Cardiac fibroblast (primary cell): ENCODE data around the gene SFRP5.

Experiments
- DNase-seq, 2 donors: peaks; one replicate each; pipeline versions ENCODE4 v3.0.0 to v3.0.0-alpha.2; 2010; ENCODE audit warnings: low read depth in 2 of 2
- H3K4me3 ChIP-seq, 2 donors: replicated peaks in 1 of 2; 1 replicate in 1 of 2; 2 replicates in 1 of 2; pipeline ENCODE4 v1.5.1; 2011; ENCODE audit warnings: low read depth in 2 of 2, low read length in 2 of 2, mild to moderate bottlenecking in 2 of 2, moderate library complexity in 1 of 2
- TF ChIP-seq, protein P1 (sequence below): IDR thresholded peaks from one replicate; pipeline ENCODE4 v1.5.1; 2011; ENCODE audit warnings: low read depth, mild to moderate bottlenecking, low read length, inconsistent platforms

Gene SFRP5

GRCh38 chr10:97752956-97753355 lies 18.8 kb downstream of the SFRP5 start:
- no peak overlapping the region for H3K4me3 ChIP-seq
- DNase-seq = no peak
- TF ChIP-seq, protein P1, sequence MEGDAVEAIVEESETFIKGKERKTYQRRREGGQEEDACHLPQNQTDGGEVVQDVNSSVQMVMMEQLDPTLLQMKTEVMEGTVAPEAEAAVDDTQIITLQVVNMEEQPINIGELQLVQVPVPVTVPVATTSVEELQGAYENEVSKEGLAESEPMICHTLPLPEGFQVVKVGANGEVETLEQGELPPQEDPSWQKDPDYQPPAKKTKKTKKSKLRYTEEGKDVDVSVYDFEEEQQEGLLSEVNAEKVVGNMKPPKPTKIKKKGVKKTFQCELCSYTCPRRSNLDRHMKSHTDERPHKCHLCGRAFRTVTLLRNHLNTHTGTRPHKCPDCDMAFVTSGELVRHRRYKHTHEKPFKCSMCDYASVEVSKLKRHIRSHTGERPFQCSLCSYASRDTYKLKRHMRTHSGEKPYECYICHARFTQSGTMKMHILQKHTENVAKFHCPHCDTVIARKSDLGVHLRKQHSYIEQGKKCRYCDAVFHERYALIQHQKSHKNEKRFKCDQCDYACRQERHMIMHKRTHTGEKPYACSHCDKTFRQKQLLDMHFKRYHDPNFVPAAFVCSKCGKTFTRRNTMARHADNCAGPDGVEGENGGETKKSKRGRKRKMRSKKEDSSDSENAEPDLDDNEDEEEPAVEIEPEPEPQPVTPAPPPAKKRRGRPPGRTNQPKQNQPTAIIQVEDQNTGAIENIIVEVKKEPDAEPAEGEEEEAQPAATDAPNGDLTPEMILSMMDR = no peak

GRCh38 chr10:97748116-97748515 lies 23.7 kb downstream of the SFRP5 start:
- TF ChIP-seq, protein P1 = no peak
- no peak for DNase-seq
- no peak overlapping the region for H3K4me3 ChIP-seq

- DNase-seq = no peak
- TF ChIP-seq, protein P1 = no peak
- no peak overlapping the region for H3K4me3 ChIP-seq
These were observed 24.2 kb downstream of the SFRP5 start for GRCh38 chr10:97747573-97747972.

DNA sequence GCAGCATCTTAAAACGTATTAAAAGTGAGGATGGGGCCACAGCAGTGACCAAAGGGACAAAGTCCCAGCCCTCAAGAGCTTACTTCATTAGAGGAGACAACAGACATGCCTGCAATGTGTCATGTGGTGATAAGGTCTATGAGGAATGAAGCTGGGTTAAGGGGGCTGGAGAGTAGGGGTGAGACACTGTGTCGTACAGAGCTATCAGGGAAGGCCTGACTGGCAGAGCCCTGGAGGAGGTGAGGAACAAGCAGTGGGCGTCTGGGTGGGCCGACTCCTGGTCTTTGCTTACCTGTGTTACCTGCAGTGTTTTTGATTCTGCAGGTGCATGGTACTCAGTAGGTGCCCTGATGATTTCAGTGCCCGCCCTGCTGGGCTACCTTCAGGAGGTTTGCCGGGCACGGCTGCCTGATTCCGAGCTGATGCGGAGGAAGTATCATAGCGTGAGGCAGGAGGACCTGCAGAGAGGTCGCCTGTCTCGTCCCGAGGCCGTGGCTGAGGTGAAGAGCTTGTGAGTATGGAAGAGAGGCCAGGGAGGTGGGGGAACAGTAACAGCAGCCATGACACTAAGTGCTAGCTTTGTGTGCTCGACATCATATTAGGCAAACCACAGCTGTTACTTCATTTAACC lies 27.3 kb downstream of the SFRP5 start:
- H3K4me3 ChIP-seq = no peak overlapping the region
- TF ChIP-seq, protein P1 = no peak
- DNase-seq = no peak

DNA sequence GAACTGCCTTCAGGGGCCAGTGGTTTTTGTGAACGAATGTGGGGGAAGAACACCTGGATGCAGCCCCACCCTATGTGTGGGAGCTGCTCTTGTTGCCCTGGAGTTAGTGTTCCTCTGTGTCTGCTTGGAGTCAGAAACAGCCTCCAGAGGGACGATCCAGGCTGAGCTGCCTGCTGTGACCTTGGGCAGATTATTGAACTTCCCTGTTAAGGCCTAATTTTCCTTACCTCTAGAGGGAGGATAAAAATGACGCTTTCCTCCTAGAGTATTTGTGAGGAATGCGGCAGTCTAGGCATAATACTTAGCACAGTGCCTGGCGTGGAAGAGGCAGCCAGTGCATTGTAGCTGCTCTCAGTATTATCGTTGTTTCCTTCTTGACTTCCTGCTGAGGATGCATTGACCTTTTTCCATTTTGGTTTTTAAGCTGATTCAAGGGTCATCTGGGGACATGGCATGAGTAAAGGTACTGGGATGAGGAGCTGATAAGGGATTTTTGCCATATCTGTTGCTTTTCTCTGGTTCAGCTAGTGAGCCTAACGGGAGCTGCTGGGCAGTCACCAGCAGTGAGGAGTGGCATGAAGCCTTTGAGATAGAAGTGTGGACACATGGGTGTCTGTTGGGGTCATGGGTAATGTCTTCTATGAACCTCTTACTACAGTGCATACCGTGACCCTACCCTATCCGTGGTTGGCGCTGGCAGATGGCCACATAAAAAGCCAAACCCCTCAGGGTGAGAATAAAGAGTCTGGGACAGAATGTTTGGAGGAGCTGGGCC lies 28.4 kb downstream of the SFRP5 start:
- TF ChIP-seq, protein P1 = no peak
- H3K4me3 ChIP-seq = no peak overlapping the region

GRCh38 chr10:97740613-97741012 lies 31.2 kb downstream of the SFRP5 start:
- TF ChIP-seq, protein P1 = no peak
- no peak overlapping the region for H3K4me3 ChIP-seq
- DNase-seq = no peak

More for the DNA sequence above, 28.4 kb downstream of the SFRP5 start:
- no peak for DNase-seq
